Naive thymus-derived CD8-positive, alpha-beta T cell (primary cell): Measurements from ENCODE around the gene SOX5. TPM values are rescaled to one million over a fixed set of nuclear protein-coding genes. Genes with fewer than 3 reads are reported as not detected.

Experiments used
- ATAC-seq, 2 donors: fragments of 150-1000 bp; cut with Tn5 transposase in 1 of 2; sonication (Bioruptor Pico), chemical (Tn5 transposase) in 1 of 2; 1 replicate in 1 of 2; 2 replicates in 1 of 2; pipeline ENCODE4 v1.10.0; 2021; ENCODE audit warnings: mild to moderate bottlenecking in 2 of 2, moderate library complexity in 2 of 2
- POLR2A ChIA-PET: fragments of 350-600 bp; sonication (Branson Sonifier 250); formaldehyde crosslinking; loops from one replicate; lab custom pipeline; 2021; ENCODE audit warnings: antibody characterized with exemption; lab: Charles Lee
- DNase-seq, 10 donors: peaks; one replicate each; pipeline versions ENCODE4 v3.0.0 to v3.0.0-alpha.2; 2020 to 2022
- H3K27ac Mint-ChIP-seq, 10 donors: one replicate each; pipeline ENCODE4 v1.8.0; 2020 to 2022; ENCODE audit warnings: mild to moderate bottlenecking in 10 of 10, mixed read lengths in 10 of 10, moderate library complexity in 4 of 10, inconsistent platforms in 1 of 10
- H3K27me3 Mint-ChIP-seq, 5 donors: one replicate each; pipeline ENCODE4 v1.8.0; 2021 to 2022; ENCODE audit warnings: mixed read lengths in 5 of 5
- H3K36me3 Mint-ChIP-seq, 3 donors: one replicate each; pipeline ENCODE4 v1.8.0; 2020 to 2022; ENCODE audit warnings: mixed read lengths in 3 of 3, mild to moderate bottlenecking in 2 of 3, inconsistent platforms in 1 of 3
- H3K4me1 Mint-ChIP-seq, 4 donors: one replicate each; pipeline ENCODE4 v1.8.0; 2021 to 2022; ENCODE audit warnings: mixed read lengths in 4 of 4
- H3K4me3 Mint-ChIP-seq, 10 donors: one replicate each; pipeline ENCODE4 v1.8.0; 2020 to 2022; ENCODE audit warnings: mild to moderate bottlenecking in 10 of 10, mixed read lengths in 10 of 10, moderate library complexity in 6 of 10, inconsistent platforms in 1 of 10
- H3K9me3 Mint-ChIP-seq, 9 donors: one replicate each; pipeline ENCODE4 v1.8.0; 2020 to 2022; ENCODE audit warnings: mixed read lengths in 9 of 9, mild to moderate bottlenecking in 3 of 9, inconsistent platforms in 1 of 9, moderate library complexity in 1 of 9
- polyA plus RNA-seq, 3 donors: library from polyadenylated mRNA; unstranded; fragments of 300-500 nt; fragmentation: Illumina TruSeq; gene quantifications; one replicate each; pipeline ENCODE4 v1.2.3, GENCODE V29; 2021
- total RNA-seq, 8 experiments: library from RNA in 2 of 8; stranded (reverse) in 2 of 8; gene quantifications; one replicate each; pipeline ENCODE4 v1.2.3 and lab custom pipeline; 2021 to 2026

The SOX5 gene
- total RNA-seq = not detected
- polyA plus RNA-seq = not detected
- 0 to 0.25 (median 0) reads per million in 6 experiments for total RNA-seq (lab: John Stamatoyannopoulos, UW)

GRCh38 chr12:23949348-23950209 lies at the start of gene SOX5:
SOX5 (minus strand) TSS chr12:23949670; CDS start chr12:23949601, 69 bp downstream.
- Mint-ChIP-seq H3K4me3 (no peak within 1 kb of the TSS), H3K36me3 (no peaks in the 10 kb centered on the region), H3K27ac (no peak within 1 kb of the TSS), H3K9me3 (peaks cover 0 to 10% (median 0%) of the 10 kb centered on the region in 9 donors), H3K27me3 (peaks cover 0 to 1% (median 0%) of the 10 kb centered on the region in 5 donors), H3K4me1 (no peaks in the 10 kb centered on the region)
- POLR2A ChIA-PET = no interaction called here
- no peak for DNase-seq
- no peak for ATAC-seq

DNA sequence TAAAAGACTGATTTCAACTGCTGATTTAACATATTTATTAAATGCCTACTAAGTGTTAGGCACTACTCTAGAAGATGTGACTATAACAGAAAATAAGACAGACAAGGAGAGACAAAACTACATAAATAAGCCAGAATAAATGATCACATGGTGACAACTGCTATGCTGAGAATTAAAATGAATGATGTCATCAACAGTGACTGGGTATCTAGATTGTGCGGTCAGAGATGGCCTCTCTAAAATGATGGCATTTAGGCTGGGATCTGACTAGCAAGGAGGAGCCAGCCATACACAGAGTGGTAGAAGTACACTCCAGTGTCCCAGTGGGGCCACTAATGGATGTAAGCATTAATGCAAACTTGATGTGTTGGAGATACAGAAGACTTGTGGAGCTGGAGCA lies 37.6 kb upstream of the SOX5 start:
- Mint-ChIP-seq H3K27ac (no peak overlapping the region), H3K9me3 (peaks cover 0 to 22% (median 8%) of the 10 kb centered on the region in 9 donors), H3K36me3 (no peaks in the 10 kb centered on the region), H3K4me1 (no peaks in the 10 kb centered on the region), H3K4me3 (no peak overlapping the region), H3K27me3 (no peaks in the 10 kb centered on the region)
- POLR2A ChIA-PET = no interaction called here
- DNase-seq (no peak), ATAC-seq (no peak)

- no peak overlapping the region for H3K4me3 Mint-ChIP-seq
- H3K36me3 Mint-ChIP-seq = no peaks in the 10 kb centered on the region
- no peak overlapping the region for H3K27ac Mint-ChIP-seq
- POLR2A ChIA-PET = no interaction called here
- peaks cover 0 to 7% (median 0%) of the 10 kb centered on the region in 9 donors for H3K9me3 Mint-ChIP-seq
- H3K27me3 Mint-ChIP-seq = no peaks in the 10 kb centered on the region
- H3K4me1 Mint-ChIP-seq = no peaks in the 10 kb centered on the region
- no peak for ATAC-seq
- no peak for DNase-seq
Measured at GRCh38 chr12:23980826-23981225, 31.4 kb upstream of the SOX5 start.

DNA sequence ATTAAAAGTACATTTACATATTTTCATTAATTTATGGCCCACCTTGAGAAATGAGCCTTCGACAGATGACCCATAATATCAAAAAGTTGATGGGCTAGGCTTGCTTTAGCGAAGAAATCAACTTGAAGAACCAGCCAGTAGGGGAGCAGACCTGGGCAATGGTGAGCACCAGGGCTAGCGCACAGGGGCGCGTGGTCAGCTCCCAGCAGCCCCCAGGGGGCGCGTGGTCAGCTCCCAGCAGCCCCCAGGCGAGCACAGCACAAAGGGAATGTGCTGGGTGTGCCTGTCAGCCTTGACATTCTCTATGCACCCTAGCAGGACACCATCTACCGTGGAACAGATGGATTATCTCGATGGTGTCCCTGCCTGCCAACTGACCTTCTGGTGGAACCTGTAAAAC lies 15.3 kb upstream of the SOX5 start:
- no peaks in the 10 kb centered on the region for H3K36me3 Mint-ChIP-seq
- no peak for ATAC-seq
- DNase-seq = no peak
- no peak overlapping the region for H3K4me3 Mint-ChIP-seq
- no peak overlapping the region for H3K27ac Mint-ChIP-seq
- no peaks in the 10 kb centered on the region for H3K4me1 Mint-ChIP-seq
- peaks cover 0 to 14% (median 3%) of the 10 kb centered on the region in 9 donors for H3K9me3 Mint-ChIP-seq
- POLR2A ChIA-PET = no interaction called here
- H3K27me3 Mint-ChIP-seq = no peaks in the 10 kb centered on the region

- Mint-ChIP-seq H3K4me3 (no peak overlapping the region), H3K9me3 (peaks cover 0 to 7% (median 2%) of the 10 kb centered on the region in 9 donors), H3K4me1 (no peaks in the 10 kb centered on the region), H3K36me3 (no peaks in the 10 kb centered on the region), H3K27ac (no peak overlapping the region), H3K27me3 (no peaks in the 10 kb centered on the region)
- no peak for DNase-seq
- ATAC-seq = no peak
- POLR2A ChIA-PET = no interaction called here
Measured at GRCh38 chr12:23959826-23960225, 10.4 kb upstream of the SOX5 start.

GRCh38 chr12:23954332-23954731 lies 4.9 kb upstream of the SOX5 start:
- Mint-ChIP-seq H3K36me3 (no peaks in the 10 kb centered on the region), H3K4me1 (no peaks in the 10 kb centered on the region), H3K9me3 (peaks cover 0 to 10% (median 0%) of the 10 kb centered on the region in 9 donors), H3K27ac (no peak overlapping the region), H3K27me3 (no peaks in the 10 kb centered on the region), H3K4me3 (no peak overlapping the region)
- POLR2A ChIA-PET = no interaction called here
- no peak for DNase-seq
- ATAC-seq = no peak

DNA sequence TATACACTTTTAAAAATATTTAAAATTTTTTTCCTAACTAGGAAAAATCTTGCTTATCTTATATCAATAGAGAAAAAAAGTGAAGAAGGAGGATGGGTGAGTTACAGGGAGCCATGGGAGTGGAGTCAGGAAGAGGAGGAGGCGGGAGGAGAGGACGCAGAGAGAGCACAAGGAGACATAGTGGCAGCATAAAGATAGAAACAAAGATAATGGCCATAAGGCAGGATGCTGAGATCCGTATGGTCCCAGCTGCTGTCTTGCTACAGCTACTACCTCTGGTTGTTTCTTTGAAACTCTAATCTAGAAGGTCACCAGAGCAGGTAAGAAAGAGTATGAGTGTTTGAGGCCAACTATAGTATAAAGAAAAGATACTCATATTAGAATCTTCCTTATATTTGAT lies 2.6 kb upstream of the SOX5 start:
- POLR2A ChIA-PET = no interaction called here
- peaks cover 0 to 1% (median 0%) of the 10 kb centered on the region in 5 donors for H3K27me3 Mint-ChIP-seq
- no peak overlapping the region for H3K27ac Mint-ChIP-seq
- H3K4me1 Mint-ChIP-seq = no peaks in the 10 kb centered on the region
- no peak for ATAC-seq
- peaks cover 0 to 10% (median 0%) of the 10 kb centered on the region in 9 donors for H3K9me3 Mint-ChIP-seq
- no peak for DNase-seq
- no peaks in the 10 kb centered on the region for H3K36me3 Mint-ChIP-seq
- no peak overlapping the region for H3K4me3 Mint-ChIP-seq

- no peak overlapping the region for H3K4me3 Mint-ChIP-seq
- POLR2A ChIA-PET = no interaction called here
- DNase-seq = no peak
- H3K27me3 Mint-ChIP-seq = peaks cover 0 to 1% (median 0%) of the 10 kb centered on the region in 5 donors
- peaks cover 0 to 10% (median 0%) of the 10 kb centered on the region in 9 donors for H3K9me3 Mint-ChIP-seq
- no peaks in the 10 kb centered on the region for H3K4me1 Mint-ChIP-seq
- no peak overlapping the region for H3K27ac Mint-ChIP-seq
- ATAC-seq = no peak
- H3K36me3 Mint-ChIP-seq = no peaks in the 10 kb centered on the region
Measured at GRCh38 chr12:23950775-23951451, 1.4 kb upstream of the SOX5 start.

DNA sequence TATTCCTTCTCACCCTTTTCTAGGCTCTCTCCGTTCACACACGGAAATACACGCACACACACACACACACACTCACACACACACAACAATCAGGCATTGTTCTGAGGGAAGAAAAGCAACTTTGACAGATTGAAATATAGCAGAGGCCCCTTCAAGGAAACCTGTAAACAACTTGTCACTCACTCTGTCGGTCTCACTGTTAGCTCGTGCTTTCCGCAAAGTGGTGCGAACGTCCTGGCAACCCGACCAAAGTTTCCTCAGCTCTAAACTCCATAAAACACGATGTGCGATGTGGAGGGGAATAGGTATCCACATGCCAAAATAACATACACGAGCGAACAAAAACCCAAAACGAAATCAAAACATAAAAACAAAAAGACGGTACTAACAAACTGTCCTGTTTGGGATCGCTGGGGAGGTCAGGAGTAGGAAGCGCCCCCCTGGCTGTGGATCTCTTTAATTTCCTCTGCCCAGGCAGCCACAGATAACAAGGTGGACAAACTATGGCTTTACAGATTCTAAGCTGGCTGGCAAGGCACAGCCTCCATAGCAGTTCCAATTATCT lies 822 bp upstream of the SOX5 start:
- Mint-ChIP-seq H3K36me3 (no peaks in the 10 kb centered on the region), H3K4me3 (no peak overlapping the region), H3K4me1 (no peaks in the 10 kb centered on the region), H3K9me3 (peaks cover 0 to 10% (median 0%) of the 10 kb centered on the region in 9 donors), H3K27me3 (peaks cover 0 to 1% (median 0%) of the 10 kb centered on the region in 5 donors), H3K27ac (no peak overlapping the region)
- POLR2A ChIA-PET = no interaction called here
- DNase-seq (no peak), ATAC-seq (no peak)

DNA sequence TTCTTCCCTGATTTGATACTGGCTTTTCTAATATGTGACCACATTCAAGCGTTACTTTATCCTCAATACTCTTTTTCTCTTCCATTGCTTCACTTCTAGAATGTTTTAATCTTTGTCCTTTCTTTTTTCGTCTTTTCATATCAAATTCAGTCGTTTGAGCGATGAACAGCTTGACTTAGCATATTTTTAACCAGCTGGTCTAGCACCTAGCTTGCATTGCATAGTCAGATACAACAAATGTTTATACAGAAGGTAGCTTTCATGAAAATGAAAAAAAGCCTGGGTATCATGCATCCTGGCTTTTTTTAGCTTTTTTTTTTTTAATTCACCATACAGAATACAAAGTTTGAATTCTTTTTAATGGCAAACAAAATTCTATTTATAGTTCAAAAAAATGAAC lies 1.2 kb downstream of the SOX5 start:
- DNase-seq = no peak
- H3K27me3 Mint-ChIP-seq = peaks cover 0 to 1% (median 0%) of the 10 kb centered on the region in 5 donors
- no peak overlapping the region for H3K27ac Mint-ChIP-seq
- H3K4me1 Mint-ChIP-seq = no peaks in the 10 kb centered on the region
- POLR2A ChIA-PET = no interaction called here
- H3K9me3 Mint-ChIP-seq = peaks cover 0 to 10% (median 0%) of the 10 kb centered on the region in 9 donors
- H3K4me3 Mint-ChIP-seq = no peak overlapping the region
- ATAC-seq = no peak
- H3K36me3 Mint-ChIP-seq = no peaks in the 10 kb centered on the region

DNA sequence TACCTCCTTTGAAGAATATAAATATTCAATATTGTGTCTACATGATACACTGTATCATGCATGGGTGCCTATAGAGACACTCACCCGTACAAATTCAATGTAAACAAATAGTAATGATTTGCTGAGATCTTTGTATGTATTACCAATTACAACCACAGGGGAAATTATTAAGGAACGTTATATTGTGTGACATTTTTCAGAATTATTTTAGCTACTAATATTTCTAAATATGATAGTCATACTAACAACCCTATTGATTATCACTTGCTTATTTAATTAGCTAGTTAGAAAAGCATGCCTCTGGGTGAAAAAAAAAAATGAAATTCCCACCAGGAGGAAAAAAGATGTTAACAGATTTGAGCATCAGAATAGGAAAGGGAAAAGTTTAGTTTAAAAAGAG lies 2.1 kb downstream of the SOX5 start:
- no peaks in the 10 kb centered on the region for H3K36me3 Mint-ChIP-seq
- H3K4me1 Mint-ChIP-seq = no peaks in the 10 kb centered on the region
- peaks cover 0 to 1% (median 0%) of the 10 kb centered on the region in 5 donors for H3K27me3 Mint-ChIP-seq
- ATAC-seq (no peak), DNase-seq (no peak)
- peaks cover 0 to 10% (median 0%) of the 10 kb centered on the region in 9 donors for H3K9me3 Mint-ChIP-seq
- H3K4me3 Mint-ChIP-seq = no peak overlapping the region
- no peak overlapping the region for H3K27ac Mint-ChIP-seq
- POLR2A ChIA-PET = no interaction called here

- DNase-seq (no peak), ATAC-seq (no peak)
- H3K36me3 Mint-ChIP-seq = no peaks in the 10 kb centered on the region
- H3K4me1 Mint-ChIP-seq = no peaks in the 10 kb centered on the region
- H3K9me3 Mint-ChIP-seq = peaks cover 0 to 3% (median 0%) of the 10 kb centered on the region in 9 donors
- no peak overlapping the region for H3K27ac Mint-ChIP-seq
- H3K4me3 Mint-ChIP-seq = no peak overlapping the region
- POLR2A ChIA-PET = no interaction called here
- peaks cover 0 to 1% (median 0%) of the 10 kb centered on the region in 5 donors for H3K27me3 Mint-ChIP-seq
Measured at GRCh38 chr12:23945249-23945648, 4.2 kb downstream of the SOX5 start.

DNA sequence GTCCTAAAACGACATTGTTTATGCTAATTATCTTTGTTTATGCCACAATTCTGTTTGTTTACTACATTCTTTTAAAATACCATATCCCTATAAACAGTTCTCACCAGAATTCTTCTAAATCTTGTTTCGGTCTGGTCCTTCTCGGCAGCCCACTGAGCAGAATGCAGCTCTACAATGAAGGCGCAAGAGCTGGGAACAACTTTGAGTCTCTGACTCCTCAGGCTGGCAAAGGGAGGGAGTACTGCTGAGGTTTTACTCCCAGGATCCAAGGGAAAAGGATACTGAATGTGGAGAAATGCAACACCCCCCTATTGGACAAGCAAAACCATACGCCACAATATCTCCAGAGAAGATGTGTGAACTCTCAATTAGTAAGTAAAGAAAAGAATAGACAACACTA lies 5.4 kb downstream of the SOX5 start:
- H3K36me3 Mint-ChIP-seq = no peaks in the 10 kb centered on the region

More for the DNA sequence above, 5.4 kb downstream of the SOX5 start:
- no peak for DNase-seq
- no peaks in the 10 kb centered on the region for H3K4me1 Mint-ChIP-seq
- ATAC-seq = no peak
- H3K27me3 Mint-ChIP-seq = peaks cover 0 to 1% (median 0%) of the 10 kb centered on the region in 5 donors
- no peak overlapping the region for H3K4me3 Mint-ChIP-seq
- POLR2A ChIA-PET = no interaction called here
- no peak overlapping the region for H3K27ac Mint-ChIP-seq
- H3K9me3 Mint-ChIP-seq = peaks cover 0 to 3% (median 0%) of the 10 kb centered on the region in 9 donors
